ENCODE measurements around the gene BSCL2. TPM values are rescaled to one million over a fixed set of nuclear protein-coding genes. Genes with fewer than 3 reads are reported as not detected.

BSCL2 gene
- polyA plus RNA-seq, 1 experiment: 94.1 TPM

- no peak for DNase-seq (ENCODE audit: low read depth)
- TF ChIP-seq, protein P1, sequence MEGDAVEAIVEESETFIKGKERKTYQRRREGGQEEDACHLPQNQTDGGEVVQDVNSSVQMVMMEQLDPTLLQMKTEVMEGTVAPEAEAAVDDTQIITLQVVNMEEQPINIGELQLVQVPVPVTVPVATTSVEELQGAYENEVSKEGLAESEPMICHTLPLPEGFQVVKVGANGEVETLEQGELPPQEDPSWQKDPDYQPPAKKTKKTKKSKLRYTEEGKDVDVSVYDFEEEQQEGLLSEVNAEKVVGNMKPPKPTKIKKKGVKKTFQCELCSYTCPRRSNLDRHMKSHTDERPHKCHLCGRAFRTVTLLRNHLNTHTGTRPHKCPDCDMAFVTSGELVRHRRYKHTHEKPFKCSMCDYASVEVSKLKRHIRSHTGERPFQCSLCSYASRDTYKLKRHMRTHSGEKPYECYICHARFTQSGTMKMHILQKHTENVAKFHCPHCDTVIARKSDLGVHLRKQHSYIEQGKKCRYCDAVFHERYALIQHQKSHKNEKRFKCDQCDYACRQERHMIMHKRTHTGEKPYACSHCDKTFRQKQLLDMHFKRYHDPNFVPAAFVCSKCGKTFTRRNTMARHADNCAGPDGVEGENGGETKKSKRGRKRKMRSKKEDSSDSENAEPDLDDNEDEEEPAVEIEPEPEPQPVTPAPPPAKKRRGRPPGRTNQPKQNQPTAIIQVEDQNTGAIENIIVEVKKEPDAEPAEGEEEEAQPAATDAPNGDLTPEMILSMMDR (IDR thresholded peaks at IDR 0.05; ENCODE audit: insufficient read depth, low read depth, low read length): no peak
- Histone ChIP-seq H3K36me3 (ENCODE audit: control insufficient read depth, insufficient read depth, low read length) (peaks cover 11% of the 10 kb centered on the region), H3K27me3 (ENCODE audit: control insufficient read depth, insufficient read depth, low read length) (no peaks in the 10 kb centered on the region), H3K4me3 (ENCODE audit: low read depth, low read length) (peak overlapping the region; percentile 88)
- CTCF ChIA-PET: interaction anchor here (1.0 to 1.4 kb wide), 5 partner anchors 10 to 93 kb away, joined by 3 to 5 read pairs (median 3); partner anchors contain the start of gene UBXN1
- POLR2A ChIA-PET: interaction anchor here (1.0 to 2.2 kb wide), 3 partner anchors 17 to 61 kb away, joined by 3 to 12 read pairs (median 3); partner anchors contain the start of genes C11orf98, CSKMT and ZBTB3
These were observed 19.1 kb upstream of the BSCL2 start for GRCh38 chr11:62726156-62726914.

DNA sequence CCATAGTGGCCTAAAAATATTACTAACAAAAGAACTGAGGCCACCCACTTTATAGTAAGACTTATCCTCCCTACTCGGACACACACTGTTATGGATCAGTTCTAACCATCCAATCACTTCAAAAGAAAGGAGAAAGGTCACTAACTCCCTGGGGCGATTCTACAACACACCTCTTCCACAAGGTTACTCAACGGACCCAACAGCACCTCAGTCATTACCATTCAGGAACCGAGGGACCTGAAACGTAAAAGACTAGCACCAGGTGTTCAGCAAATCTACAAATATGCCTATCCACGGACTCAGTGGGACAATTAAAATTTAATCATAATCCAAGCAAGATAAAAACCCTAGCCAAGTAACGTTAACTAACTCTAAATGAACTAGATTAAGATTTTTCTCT, 18.4 kb upstream of the BSCL2 start:
- Histone ChIP-seq H3K4me3 (ENCODE audit: low read depth, low read length) (peak overlapping the region; percentile 88), H3K27me3 (ENCODE audit: control insufficient read depth, insufficient read depth, low read length) (no peaks in the 10 kb centered on the region), H3K36me3 (ENCODE audit: control insufficient read depth, insufficient read depth, low read length) (peaks cover 11% of the 10 kb centered on the region)
- POLR2A ChIA-PET: interaction anchor here (1.0 to 2.2 kb wide), 3 partner anchors 16 to 60 kb away, joined by 3 to 12 read pairs (median 3); partner anchors contain the start of genes C11orf98, CSKMT and ZBTB3
- TF ChIP-seq, protein P1 (IDR thresholded peaks at IDR 0.05; ENCODE audit: insufficient read depth, low read depth, low read length): no peak
- CTCF ChIA-PET: interaction anchor here (1.0 to 1.2 kb wide), 2 partner anchors 16 to 61 kb away, joined by 3 to 5 read pairs; no protein-coding TSS in a partner anchor
- no peak for DNase-seq (ENCODE audit: low read depth)

DNA sequence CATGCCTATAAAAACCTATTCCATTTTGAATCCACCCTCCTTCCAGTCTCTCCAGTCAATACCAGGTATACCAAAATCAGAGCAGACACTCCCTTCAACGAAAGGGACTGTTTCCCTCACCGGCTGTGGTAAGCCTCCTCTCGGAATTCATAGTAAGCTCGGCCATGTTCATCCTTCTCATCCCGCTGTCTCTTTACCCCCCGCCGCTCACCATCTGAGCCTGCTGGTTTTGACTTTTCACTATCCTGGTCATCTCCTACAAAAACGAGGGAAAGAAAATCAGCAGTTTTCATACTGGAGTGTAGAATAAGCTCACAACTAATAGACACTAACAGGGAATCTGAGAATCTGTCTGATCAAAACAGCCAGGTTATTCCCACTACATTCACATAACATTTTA, 16.9 kb upstream of the BSCL2 start:
- DNase-seq (ENCODE audit: low read depth): no peak
- POLR2A ChIA-PET: interaction anchor here (0.6 kb wide), 2 partner anchors 215 to 347 kb away, joined by 3 read pairs; no protein-coding TSS in a partner anchor
- H3K27me3 ChIP-seq (ENCODE audit: control insufficient read depth, insufficient read depth, low read length): no peaks in the 10 kb centered on the region
- peak overlapping the region; percentile 10; the same call in 1 of the 2 replicates for H3K4me3 ChIP-seq (ENCODE audit: low read depth, low read length)
- CTCF ChIA-PET: interaction anchor here (1.0 to 1.4 kb wide), 2 partner anchors 44 to 139 kb away, joined by 3 to 4 read pairs; no protein-coding TSS in a partner anchor
- H3K36me3 ChIP-seq (ENCODE audit: control insufficient read depth, insufficient read depth, low read length): peaks cover 22% of the 10 kb centered on the region
- TF ChIP-seq, protein P1 (IDR thresholded peaks at IDR 0.05; ENCODE audit: insufficient read depth, low read depth, low read length): no peak

GRCh38 chr11:62721994-62722393, 14.8 kb upstream of the BSCL2 start:
- Histone ChIP-seq H3K4me3 (ENCODE audit: low read depth, low read length) (no peak overlapping the region), H3K27me3 (ENCODE audit: control insufficient read depth, insufficient read depth, low read length) (no peaks in the 10 kb centered on the region), H3K36me3 (ENCODE audit: control insufficient read depth, insufficient read depth, low read length) (peaks cover 28% of the 10 kb centered on the region)
- TF ChIP-seq, protein P1 (IDR thresholded peaks at IDR 0.05; ENCODE audit: insufficient read depth, low read depth, low read length): no peak
- ChIA-PET CTCF (no interaction called here), POLR2A (no interaction called here)
- DNase-seq (ENCODE audit: low read depth): no peak

DNA sequence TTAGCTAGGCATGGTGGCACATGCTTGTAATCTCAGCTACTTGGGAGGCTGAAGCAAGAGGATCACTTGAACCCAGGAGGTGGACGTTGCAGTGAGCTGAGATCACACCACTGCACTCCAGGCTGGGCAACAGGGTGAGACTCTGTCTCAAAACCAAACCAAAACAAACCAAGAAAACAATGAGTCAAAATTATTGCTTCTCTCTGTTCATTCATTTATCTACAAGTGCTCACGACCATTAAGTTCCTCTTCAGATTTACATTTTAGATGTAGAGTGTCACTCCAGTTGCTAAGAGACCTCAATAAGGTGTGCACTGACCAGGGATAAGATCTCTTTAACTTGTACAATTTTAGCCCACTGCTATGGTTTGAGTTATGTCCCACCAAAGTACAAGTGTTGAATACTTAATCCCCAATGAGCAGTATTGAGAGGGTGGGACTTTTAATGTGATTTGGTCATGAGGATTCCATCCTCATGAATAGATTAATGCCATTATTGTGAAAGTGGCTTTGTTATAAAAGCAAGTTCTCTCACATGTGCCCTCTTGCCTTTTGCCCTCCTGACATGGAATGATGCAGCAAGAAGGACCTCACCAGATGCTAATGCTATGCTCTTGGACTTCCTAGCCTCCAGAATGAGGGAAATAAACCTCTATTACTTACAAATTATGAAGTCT, 12.2 kb upstream of the BSCL2 start:
- Histone ChIP-seq H3K4me3 (ENCODE audit: low read depth, low read length) (no peak overlapping the region), H3K27me3 (ENCODE audit: control insufficient read depth, insufficient read depth, low read length) (no peaks in the 10 kb centered on the region), H3K36me3 (ENCODE audit: control insufficient read depth, insufficient read depth, low read length) (peaks cover 48% of the 10 kb centered on the region)
- no peak for DNase-seq (ENCODE audit: low read depth)
- ChIA-PET POLR2A (no interaction called here), CTCF (interaction anchor here (1.0 to 1.8 kb wide), 2 partner anchors 9 to 39 kb away, joined by 3 to 5 read pairs; no protein-coding TSS in a partner anchor)
- TF ChIP-seq, protein P1 (IDR thresholded peaks at IDR 0.05; ENCODE audit: insufficient read depth, low read depth, low read length): no peak
